ENCODE data around the gene TRIM66. TPM values are rescaled to one million over a fixed set of nuclear protein-coding genes. Genes with fewer than 3 reads are reported as not detected.

TRIM66 gene
- total RNA-seq, 2 donors from 2014 or later, result 12.5 to 27.7 TPM

DNA sequence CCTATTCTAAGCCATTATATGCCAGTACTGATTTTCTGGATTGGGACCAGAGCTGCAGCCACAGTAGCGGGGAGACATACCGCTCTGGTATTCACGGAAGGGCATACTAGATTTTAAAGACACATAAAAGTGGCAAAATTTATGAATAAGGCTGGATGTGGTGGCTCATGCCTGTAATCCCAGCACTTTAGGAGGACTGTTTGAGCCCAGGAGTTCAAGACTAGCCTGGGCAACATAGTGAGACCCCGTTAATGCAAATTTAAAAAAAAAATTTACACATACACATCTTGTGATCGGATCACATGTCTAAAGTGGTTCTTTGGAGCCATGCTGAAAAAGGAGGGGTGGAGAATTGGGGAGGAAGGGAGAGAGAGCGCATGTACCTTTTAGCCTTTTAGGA, 9.1 kb upstream of the TRIM66 start:
- ATAC-seq (no peak), DNase-seq (ENCODE audit: low spot score) (no peak)
- H3K27me3 Mint-ChIP-seq, result no peaks in the 10 kb centered on the region
- H3K27ac Mint-ChIP-seq, result no peak overlapping the region
- no peak overlapping the region for H3K4me3 Mint-ChIP-seq
- H3K9me3 Mint-ChIP-seq, result no peaks in the 10 kb centered on the region
- H3K4me1 Mint-ChIP-seq (ENCODE audit: low read depth in 2 of 2), result peaks cover 25 to 30% of the 10 kb centered on the region in 2 donors
- H3K36me3 Mint-ChIP-seq, result peaks cover 9% of the 10 kb centered on the region

DNA sequence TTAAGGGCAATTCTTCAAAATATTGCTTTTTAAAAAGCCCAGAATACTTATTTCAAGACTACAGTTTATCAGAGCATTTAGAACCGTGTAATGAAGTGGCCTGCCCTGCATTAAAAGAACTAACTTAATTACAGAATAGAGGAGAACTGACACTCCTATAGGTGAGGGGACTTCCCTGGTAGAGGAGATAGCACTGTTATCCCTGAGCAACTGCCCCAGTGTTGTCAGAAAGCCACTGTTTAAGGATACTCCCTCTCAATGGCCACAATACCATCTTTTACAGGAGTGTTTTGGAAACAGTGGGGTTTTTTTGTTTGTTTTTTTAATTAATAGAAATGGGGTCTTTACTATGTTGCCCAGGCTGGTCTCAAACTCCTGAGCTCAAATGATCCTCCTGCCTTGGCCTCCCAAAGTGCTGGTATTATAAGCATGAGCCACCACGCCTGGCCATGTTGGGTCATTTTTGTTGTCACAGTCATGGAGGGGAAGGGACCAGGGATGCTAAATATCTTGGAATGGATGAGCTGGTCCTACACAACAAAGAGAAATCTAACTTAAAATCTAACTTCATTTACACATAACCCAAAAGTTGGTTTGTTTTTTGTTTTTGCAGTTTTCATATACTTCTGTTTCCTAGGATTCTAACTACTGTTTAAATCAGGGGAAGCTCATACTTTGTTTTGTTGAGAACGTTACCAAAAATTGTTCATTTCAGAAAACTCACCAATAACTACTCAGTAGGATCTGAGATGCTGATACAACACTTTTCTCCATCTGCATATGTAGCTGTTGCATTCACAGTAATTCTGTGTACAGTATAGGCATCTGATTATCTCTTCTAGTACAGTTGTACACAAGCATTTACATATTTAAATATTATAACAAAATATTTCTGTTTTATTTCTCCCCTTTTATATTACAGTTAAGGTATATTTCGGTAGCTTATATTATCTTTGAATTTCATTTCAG, 8.2 kb upstream of the TRIM66 start:
- ATAC-seq (no peak), DNase-seq (ENCODE audit: low spot score) (no peak)
- Mint-ChIP-seq H3K27me3 (no peaks in the 10 kb centered on the region), H3K9me3 (no peaks in the 10 kb centered on the region), H3K4me1 (ENCODE audit: low read depth in 2 of 2) (peaks cover 27 to 34% of the 10 kb centered on the region in 2 donors), H3K27ac (peak overlapping the region; percentile 92 to 94), H3K4me3 (peak overlapping the region; percentile 98), H3K36me3 (peaks cover 13% of the 10 kb centered on the region)

- Mint-ChIP-seq H3K36me3 (peaks cover 21% of the 10 kb centered on the region), H3K27ac (peak overlapping the region; percentile 92 to 94), H3K27me3 (no peaks in the 10 kb centered on the region), H3K4me1 (ENCODE audit: low read depth in 2 of 2) (peaks cover 35 to 43% of the 10 kb centered on the region in 2 donors), H3K4me3 (peak overlapping the region; percentile 98), H3K9me3 (no peaks in the 10 kb centered on the region)
- no peak for DNase-seq (ENCODE audit: low spot score)
- ATAC-seq, result no peak
Measured at GRCh38 chr11:8689726-8690255, 7.3 kb upstream of the TRIM66 start.

DNA sequence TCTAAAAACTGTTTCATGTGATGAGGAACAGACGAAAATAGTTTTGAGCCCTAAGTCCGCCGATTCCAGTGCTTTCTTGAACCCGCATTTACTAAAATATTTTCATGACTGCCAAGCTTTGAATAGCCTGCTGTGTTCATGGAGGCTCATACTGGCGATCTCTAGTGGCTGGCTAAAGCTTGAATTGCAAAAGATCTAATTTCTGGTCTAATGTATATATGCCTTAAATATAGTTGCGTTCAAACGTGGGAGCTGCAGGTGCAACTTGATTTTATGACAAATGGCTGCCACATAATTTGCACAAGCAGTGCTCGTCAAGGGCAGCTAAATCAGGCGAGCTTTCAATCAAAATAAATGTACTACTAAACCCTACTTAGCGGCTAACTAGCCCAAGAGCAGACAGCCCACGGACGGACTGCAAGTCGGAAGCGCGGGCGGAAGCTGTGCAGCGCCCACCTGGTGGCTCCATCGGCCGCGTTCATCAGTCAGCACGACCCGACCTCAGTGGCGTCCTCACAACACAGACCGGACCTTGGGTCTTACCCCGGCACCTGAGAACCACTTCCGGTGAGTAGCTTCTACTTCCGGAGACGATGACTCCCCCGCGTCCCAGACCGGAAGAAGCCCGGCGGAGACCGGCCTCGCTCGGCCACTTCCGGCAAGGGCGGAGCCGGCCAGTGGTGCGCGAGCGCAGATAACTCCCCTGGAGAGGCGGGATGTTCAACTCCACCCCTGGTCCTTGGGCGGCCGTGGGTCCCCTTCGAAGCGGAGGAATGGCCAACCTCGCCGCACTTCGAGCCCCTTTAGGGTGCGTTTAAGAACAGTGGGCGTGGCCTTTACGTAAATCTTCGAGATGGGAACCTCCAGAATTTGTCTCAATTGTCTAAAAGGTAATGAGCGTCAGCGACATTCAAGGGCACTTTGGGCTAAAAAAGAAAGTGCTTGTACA, 6.2 kb upstream of the TRIM66 start:
- H3K4me3 Mint-ChIP-seq, result peak overlapping the region; percentile 98
- peak overlapping the region; percentile 92 to 94 for H3K27ac Mint-ChIP-seq
- no peaks in the 10 kb centered on the region for H3K9me3 Mint-ChIP-seq
- peak; percentile 94 for DNase-seq (ENCODE audit: low spot score)
- no peaks in the 10 kb centered on the region for H3K27me3 Mint-ChIP-seq
- peak; percentile 97 to 99 for ATAC-seq
- H3K4me1 Mint-ChIP-seq (ENCODE audit: low read depth in 2 of 2), result peaks cover 43 to 53% of the 10 kb centered on the region in 2 donors
- H3K36me3 Mint-ChIP-seq, result peaks cover 32% of the 10 kb centered on the region

GRCh38 chr11:8686325-8686724, 3.9 kb upstream of the TRIM66 start:
- H3K27ac Mint-ChIP-seq, result peak overlapping the region; percentile 43 to 88
- DNase-seq (ENCODE audit: low spot score) (no peak), ATAC-seq (no peak)
- no peaks in the 10 kb centered on the region for H3K27me3 Mint-ChIP-seq
- no peaks in the 10 kb centered on the region for H3K9me3 Mint-ChIP-seq
- H3K4me1 Mint-ChIP-seq (ENCODE audit: low read depth in 2 of 2), result peaks cover 51 to 65% of the 10 kb centered on the region in 2 donors
- H3K36me3 Mint-ChIP-seq, result peaks cover 42% of the 10 kb centered on the region
- peak overlapping the region; percentile 98 for H3K4me3 Mint-ChIP-seq

DNA sequence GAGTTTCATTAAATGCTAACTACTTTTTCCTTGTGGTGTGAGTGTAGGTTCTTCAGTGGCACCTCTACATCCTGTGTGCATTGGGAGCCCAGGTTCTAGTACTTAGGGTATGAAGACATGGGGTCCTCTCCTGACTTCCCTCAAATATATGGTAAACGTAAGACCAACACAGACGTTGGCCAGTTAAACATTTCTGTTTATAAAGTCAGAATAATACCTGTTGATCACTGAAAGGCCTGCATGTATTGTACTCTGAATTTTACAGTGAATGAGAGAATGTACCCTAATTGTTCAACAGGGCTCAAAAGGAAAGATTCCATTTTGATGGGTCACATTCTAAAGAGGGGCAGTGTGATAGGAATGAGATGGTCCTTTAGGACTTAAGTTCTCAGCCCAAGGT, 3.4 kb upstream of the TRIM66 start:
- no peaks in the 10 kb centered on the region for H3K27me3 Mint-ChIP-seq
- H3K36me3 Mint-ChIP-seq, result peaks cover 44% of the 10 kb centered on the region
- H3K9me3 Mint-ChIP-seq, result peaks cover under 1% of the 10 kb centered on the region
- ATAC-seq, result no peak
- H3K27ac Mint-ChIP-seq, result peak overlapping the region in 1 of 2 donors; percentile 88
- H3K4me3 Mint-ChIP-seq, result peak overlapping the region; percentile 85
- H3K4me1 Mint-ChIP-seq (ENCODE audit: low read depth in 2 of 2), result peaks cover 53 to 67% of the 10 kb centered on the region in 2 donors
- DNase-seq (ENCODE audit: low spot score), result no peak

GRCh38 chr11:8685306-8685705, 2.8 kb upstream of the TRIM66 start:
- peaks cover 56 to 72% of the 10 kb centered on the region in 2 donors for H3K4me1 Mint-ChIP-seq (ENCODE audit: low read depth in 2 of 2)
- H3K4me3 Mint-ChIP-seq, result peak overlapping the region; percentile 85
- no peaks in the 10 kb centered on the region for H3K27me3 Mint-ChIP-seq
- H3K27ac Mint-ChIP-seq, result peak overlapping the region; percentile 88 to 96
- ATAC-seq (no peak), DNase-seq (ENCODE audit: low spot score) (no peak)
- H3K36me3 Mint-ChIP-seq, result peaks cover 50% of the 10 kb centered on the region
- H3K9me3 Mint-ChIP-seq, result peaks cover 4% of the 10 kb centered on the region

DNA sequence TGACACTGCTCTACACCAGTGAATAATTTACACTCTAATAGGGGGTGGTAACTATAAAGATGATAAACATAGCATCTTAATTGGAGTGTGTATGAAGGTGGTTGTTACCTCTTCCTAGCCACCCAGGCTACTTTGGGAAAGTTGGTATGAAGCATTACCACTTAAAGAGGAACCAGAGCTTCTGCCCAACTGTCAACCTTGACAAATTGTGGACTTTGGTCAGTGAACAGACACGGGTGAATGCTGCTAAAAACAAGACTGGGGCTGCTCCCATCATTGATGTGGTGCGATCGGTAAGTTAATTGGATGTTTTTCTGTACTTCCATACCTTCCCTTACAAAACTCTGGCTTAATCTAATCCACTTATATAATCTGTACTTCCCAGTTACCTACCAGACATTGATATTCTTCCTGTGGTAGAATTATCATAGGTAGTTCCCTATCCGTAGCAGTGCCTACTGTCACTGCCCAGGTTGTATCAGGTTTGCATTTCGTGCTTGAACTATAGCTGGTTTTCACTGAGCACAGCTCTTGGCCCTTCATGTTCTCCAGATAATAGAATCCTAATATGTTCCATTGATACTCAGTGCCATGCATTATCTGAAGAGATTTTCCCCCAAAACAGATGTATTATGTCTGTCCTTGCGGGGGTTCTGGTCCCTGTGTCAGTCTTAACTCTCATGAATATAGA, 2.3 kb upstream of the TRIM66 start:
- peak overlapping the region; percentile 88 to 96 for H3K27ac Mint-ChIP-seq
- DNase-seq (ENCODE audit: low spot score), result no peak

GRCh38 chr11:8683115-8683807, 796 bp upstream of the TRIM66 start:
- Mint-ChIP-seq H3K9me3 (peaks cover 4% of the 10 kb centered on the region), H3K4me1 (ENCODE audit: low read depth in 2 of 2) (peaks cover 48 to 59% of the 10 kb centered on the region in 2 donors), H3K4me3 (peak overlapping the region; percentile 85), H3K27ac (peak overlapping the region; percentile 88 to 96), H3K36me3 (peaks cover 52% of the 10 kb centered on the region), H3K27me3 (no peaks in the 10 kb centered on the region)
- DNase-seq (ENCODE audit: low spot score), result no peak
- ATAC-seq, result peak in 1 of 2 donors; percentile 11

More for the DNA sequence above, 2.3 kb upstream of the TRIM66 start:
- H3K9me3 Mint-ChIP-seq, result peaks cover 4% of the 10 kb centered on the region
- ATAC-seq, result no peak
- no peaks in the 10 kb centered on the region for H3K27me3 Mint-ChIP-seq
- H3K4me3 Mint-ChIP-seq, result peak overlapping the region; percentile 85
- H3K36me3 Mint-ChIP-seq, result peaks cover 55% of the 10 kb centered on the region
- H3K4me1 Mint-ChIP-seq (ENCODE audit: low read depth in 2 of 2), result peaks cover 57 to 72% of the 10 kb centered on the region in 2 donors

DNA sequence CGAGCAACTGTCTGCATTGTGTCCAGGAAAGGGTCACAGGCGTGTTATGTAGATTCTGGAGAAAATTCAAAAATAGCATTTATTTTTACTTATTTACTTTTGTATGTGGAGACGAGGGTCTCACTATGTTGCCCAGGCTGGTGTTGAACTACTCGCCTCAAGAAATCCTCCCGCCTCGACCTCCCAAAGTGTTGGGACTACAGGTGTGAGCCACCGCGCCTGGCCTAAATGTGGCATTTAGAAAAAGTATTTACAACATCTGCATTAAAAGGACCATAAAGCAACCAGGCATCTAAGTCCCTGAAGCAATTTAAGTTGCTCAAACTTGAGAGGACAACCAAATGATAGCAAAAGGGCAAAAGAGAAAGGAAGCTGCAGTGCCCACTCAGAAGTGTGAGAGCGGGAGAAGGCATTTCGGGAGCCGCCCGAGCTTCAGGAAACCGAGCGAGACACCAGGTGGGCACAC, 595 bp downstream of the TRIM66 start:
- ATAC-seq, result no peak
- DNase-seq (ENCODE audit: low spot score), result no peak
- Mint-ChIP-seq H3K4me3 (peak overlapping the region; percentile 85), H3K4me1 (ENCODE audit: low read depth in 2 of 2) (peaks cover 42 to 51% of the 10 kb centered on the region in 2 donors), H3K27ac (peak overlapping the region; percentile 88 to 96), H3K9me3 (peaks cover 4% of the 10 kb centered on the region), H3K36me3 (peaks cover 52% of the 10 kb centered on the region), H3K27me3 (no peaks in the 10 kb centered on the region)

DNA sequence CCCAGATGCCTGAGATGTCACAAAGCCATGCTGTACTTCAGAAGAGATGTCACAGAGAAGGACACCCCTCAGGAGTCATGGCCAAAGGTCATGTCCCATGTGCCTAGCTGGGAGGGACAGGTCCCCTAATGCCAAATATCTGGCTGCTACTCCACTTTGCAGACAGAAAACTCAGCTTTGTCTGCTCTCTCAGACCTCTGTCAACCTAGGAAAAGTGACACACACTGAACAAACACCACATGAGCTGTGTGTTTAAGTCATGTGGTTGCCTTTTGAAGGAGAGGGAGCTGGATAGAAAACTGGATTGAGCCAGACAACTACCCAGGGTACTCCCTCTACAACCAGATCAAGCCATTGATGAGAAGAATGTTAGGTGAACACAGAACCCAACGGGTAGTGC, 3.5 kb downstream of the TRIM66 start:
- peaks cover 4% of the 10 kb centered on the region for H3K9me3 Mint-ChIP-seq
- H3K4me3 Mint-ChIP-seq, result no peak overlapping the region
- ATAC-seq, result no peak

DNA sequence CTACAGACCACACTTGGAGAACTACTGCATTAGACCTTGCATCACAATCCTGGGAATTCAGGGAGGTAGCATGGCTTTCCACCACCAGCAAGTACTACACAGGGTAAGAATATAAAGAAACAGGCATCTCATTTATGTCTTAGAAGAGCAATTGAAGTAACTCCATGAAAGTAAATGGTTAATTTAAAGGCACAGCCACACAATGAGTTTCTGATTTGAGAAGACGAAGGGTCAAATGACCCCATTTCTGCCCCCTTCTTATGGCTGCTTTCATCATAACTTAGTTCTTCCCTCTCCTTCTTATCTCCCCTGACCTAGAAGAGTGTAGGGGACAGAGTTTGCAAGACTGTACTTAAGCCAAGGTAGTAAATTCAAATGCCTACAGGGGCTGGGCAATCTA, 6.0 kb downstream of the TRIM66 start:
- peaks cover 18% of the 10 kb centered on the region for H3K36me3 Mint-ChIP-seq
- no peaks in the 10 kb centered on the region for H3K27me3 Mint-ChIP-seq
- ATAC-seq (no peak), DNase-seq (ENCODE audit: low spot score) (no peak)
- no peak overlapping the region for H3K27ac Mint-ChIP-seq
- H3K9me3 Mint-ChIP-seq, result peaks cover 4% of the 10 kb centered on the region
- peaks cover 15 to 16% of the 10 kb centered on the region in 2 donors for H3K4me1 Mint-ChIP-seq (ENCODE audit: low read depth in 2 of 2)
- H3K4me3 Mint-ChIP-seq, result no peak overlapping the region

More for the DNA sequence above, 3.5 kb downstream of the TRIM66 start:
- no peak overlapping the region for H3K27ac Mint-ChIP-seq
- DNase-seq (ENCODE audit: low spot score), result no peak
- no peaks in the 10 kb centered on the region for H3K27me3 Mint-ChIP-seq
- peaks cover 22 to 28% of the 10 kb centered on the region in 2 donors for H3K4me1 Mint-ChIP-seq (ENCODE audit: low read depth in 2 of 2)
- H3K36me3 Mint-ChIP-seq, result peaks cover 30% of the 10 kb centered on the region
